Trophoblast cell (in vitro differentiated cells and primary cell): ENCODE data around the gene CLCA2.

Experiments used
- DNase-seq, 2 donors: peaks; one replicate each; pipeline ENCODE4 v3.0.0-alpha.2; 2016
- H2AFZ ChIP-seq: 2 replicates; pipeline ENCODE4 v1.6.1; 2013; ENCODE audit warnings: low read length, moderate library complexity, mild to moderate bottlenecking; ENCODE audit not compliant: insufficient read depth, poor library complexity
- H2AK5ac ChIP-seq: 2 replicates; pipeline ENCODE4 v1.6.1; 2013; ENCODE audit warnings: mild to moderate bottlenecking, low read length
- H2BK120ac ChIP-seq: 2 replicates; pipeline ENCODE4 v1.6.1; 2013; ENCODE audit warnings: low read length, mild to moderate bottlenecking, moderate library complexity; ENCODE audit not compliant: insufficient read depth, poor library complexity
- H2BK12ac ChIP-seq: 2 replicates; pipeline ENCODE4 v1.6.1; 2013; ENCODE audit warnings: mild to moderate bottlenecking, low read length, moderate library complexity
- H2BK5ac ChIP-seq: 2 replicates; pipeline ENCODE4 v1.6.1; 2013; ENCODE audit warnings: low read length, low read depth, moderate library complexity, mild to moderate bottlenecking; ENCODE audit not compliant: poor library complexity
- H3K14ac ChIP-seq: 2 replicates; pipeline ENCODE4 v1.6.1; 2013; ENCODE audit warnings: mild to moderate bottlenecking, low read length
- H3K18ac ChIP-seq: 2 replicates; pipeline ENCODE4 v1.6.1; 2013; ENCODE audit warnings: mild to moderate bottlenecking, low read length
- H3K23ac ChIP-seq: 2 replicates; pipeline ENCODE4 v1.6.1; 2013; ENCODE audit warnings: low read length
- H3K27ac ChIP-seq: 2 replicates; pipeline ENCODE4 v1.5.1; 2013; ENCODE audit warnings: low read depth, mild to moderate bottlenecking, inconsistent platforms, low read length, moderate library complexity
- H3K27me3 ChIP-seq: 2 replicates; pipeline ENCODE4 v1.6.1; 2013; ENCODE audit warnings: inconsistent platforms, mild to moderate bottlenecking, low read length, moderate library complexity; ENCODE audit not compliant: insufficient read depth
- H3K36me3 ChIP-seq, 2 experiments: 1 replicate in 1 of 2; 2 replicates in 1 of 2; pipeline ENCODE4 v1.6.1; 2013; ENCODE audit warnings: low read length in 2 of 2, mild to moderate bottlenecking in 2 of 2, moderate library complexity in 1 of 2; ENCODE audit not compliant: insufficient read depth in 2 of 2, control insufficient read depth in 1 of 2
- H3K4ac ChIP-seq: 2 replicates; pipeline ENCODE4 v1.6.1; 2013; ENCODE audit warnings: low read depth, mild to moderate bottlenecking, low read length, moderate library complexity
- H3K4me1 ChIP-seq, 2 experiments: 1 replicate in 1 of 2; 2 replicates in 1 of 2; pipeline ENCODE4 v1.6.1; 2013; ENCODE audit warnings: low read length in 2 of 2, mild to moderate bottlenecking in 2 of 2, moderate library complexity in 1 of 2; ENCODE audit not compliant: insufficient read depth in 2 of 2, control insufficient read depth in 1 of 2
- H3K4me2 ChIP-seq: 2 replicates; pipeline ENCODE4 v1.6.1; 2013; ENCODE audit warnings: inconsistent platforms, mild to moderate bottlenecking, low read length, moderate library complexity
- H3K4me3 ChIP-seq: 2 replicates; pipeline ENCODE4 v1.5.1; 2013; ENCODE audit warnings: mild to moderate bottlenecking, low read depth, low read length, inconsistent platforms
- H3K79me1 ChIP-seq: one replicate; pipeline ENCODE4 v1.6.1; 2013; ENCODE audit warnings: low read length
- H3K79me2 ChIP-seq: 2 replicates; pipeline ENCODE4 v1.6.1; 2013; ENCODE audit warnings: low read length, mild to moderate bottlenecking; ENCODE audit not compliant: control insufficient read depth, insufficient read depth, poor library complexity
- H3K9ac ChIP-seq: 2 replicates; pipeline ENCODE4 v1.6.1; 2013; ENCODE audit warnings: mild to moderate bottlenecking, low read length
- H3K9me3 ChIP-seq: 2 replicates; pipeline ENCODE4 v1.6.1; 2013; ENCODE audit warnings: low read depth, mild to moderate bottlenecking, control low read depth, inconsistent platforms, low read length; ENCODE audit not compliant: insufficient read depth
- H4K12ac ChIP-seq: 2 replicates; pipeline ENCODE4 v1.6.1; 2013; ENCODE audit warnings: low read depth, mild to moderate bottlenecking, low read length, moderate library complexity
- H4K8ac ChIP-seq: 2 replicates; pipeline ENCODE4 v1.6.1; 2013; ENCODE audit warnings: low read depth, mild to moderate bottlenecking, low read length, moderate library complexity
- H4K91ac ChIP-seq: one replicate; pipeline ENCODE4 v1.6.1; 2013; ENCODE audit warnings: low read depth, mild to moderate bottlenecking, low read length, moderate library complexity
- WGBS: extraction: QIAGEN DNeasy Blood & Tissue Kit; methylation state at CpG from one replicate; pipeline ENCODE4 v1.1.7; 2013; ENCODE audit warnings: missing lambda C conversion rate; ENCODE audit not compliant: insufficient read length, insufficient coverage; ENCODE audit errors: extremely low coverage; 5-methylcytosine and 5-hydroxymethylcytosine counted together

Gene CLCA2

DNA sequence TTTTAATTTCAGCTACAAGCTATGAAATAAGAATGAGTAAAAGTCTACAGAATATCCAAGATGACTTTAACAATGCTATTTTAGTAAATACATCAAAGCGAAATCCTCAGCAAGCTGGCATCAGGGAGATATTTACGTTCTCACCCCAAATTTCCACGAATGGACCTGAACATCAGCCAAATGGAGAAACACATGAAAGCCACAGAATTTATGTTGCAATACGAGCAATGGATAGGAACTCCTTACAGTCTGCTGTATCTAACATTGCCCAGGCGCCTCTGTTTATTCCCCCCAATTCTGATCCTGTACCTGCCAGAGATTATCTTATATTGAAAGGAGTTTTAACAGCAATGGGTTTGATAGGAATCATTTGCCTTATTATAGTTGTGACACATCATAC, 31.1 kb downstream of the CLCA2 start:
- Histone ChIP-seq H2BK12ac (no peak overlapping the region), H3K9me3 (no peaks in the 10 kb centered on the region), H3K14ac (no peak overlapping the region), H3K27me3 (no peaks in the 10 kb centered on the region), H3K27ac (no peak overlapping the region), H2BK120ac (no peak overlapping the region), H3K4me2 (no peak overlapping the region), H3K18ac (no peak overlapping the region), H2AK5ac (no peak overlapping the region), H4K91ac (no peak overlapping the region), H3K23ac (no peak overlapping the region), H2BK5ac (no peak overlapping the region), H3K36me3 (no peaks in the 10 kb centered on the region), H3K79me1 (no peaks in the 10 kb centered on the region), H4K8ac (no peak overlapping the region), H4K12ac (no peak overlapping the region), H3K79me2 (no peaks in the 10 kb centered on the region), H2AFZ (no peak overlapping the region), H3K4me1 (peaks cover 0 to 2% of the 10 kb centered on the region in 2 experiments), H3K4ac (no peak overlapping the region), H3K9ac (no peak overlapping the region), H3K4me3 (no peak overlapping the region)
- no peak for DNase-seq
- no CpG with 5 or more reads among the region's 5 CpGs for WGBS

- H3K14ac ChIP-seq = no peak overlapping the region
- H2BK12ac ChIP-seq = no peak overlapping the region
- H3K9me3 ChIP-seq = no peaks in the 10 kb centered on the region
- H3K9ac ChIP-seq = no peak overlapping the region
- no peak overlapping the region for H3K4ac ChIP-seq
- H4K8ac ChIP-seq = no peak overlapping the region
- H3K4me2 ChIP-seq = no peak overlapping the region
- no peak for DNase-seq
- no peaks in the 10 kb centered on the region for H3K79me1 ChIP-seq
- H4K91ac ChIP-seq = no peak overlapping the region
- no peak overlapping the region for H2BK5ac ChIP-seq
- H2BK120ac ChIP-seq = no peak overlapping the region
- H3K4me1 ChIP-seq = peaks cover 0 to 5% of the 10 kb centered on the region in 2 experiments
- H2AFZ ChIP-seq = no peak overlapping the region
- H3K18ac ChIP-seq = no peak overlapping the region
- no peak overlapping the region for H3K4me3 ChIP-seq
- WGBS = no CpG with 5 or more reads among the region's 1 CpG
- H3K79me2 ChIP-seq = no peaks in the 10 kb centered on the region
- H2AK5ac ChIP-seq = no peak overlapping the region
- H4K12ac ChIP-seq = no peak overlapping the region
- H3K27me3 ChIP-seq = no peaks in the 10 kb centered on the region
- H3K36me3 ChIP-seq = no peaks in the 10 kb centered on the region
- H3K23ac ChIP-seq = no peak overlapping the region
- no peak overlapping the region for H3K27ac ChIP-seq
These were observed 37.0 kb downstream of the CLCA2 start for GRCh38 chr1:86460998-86461397.

DNA sequence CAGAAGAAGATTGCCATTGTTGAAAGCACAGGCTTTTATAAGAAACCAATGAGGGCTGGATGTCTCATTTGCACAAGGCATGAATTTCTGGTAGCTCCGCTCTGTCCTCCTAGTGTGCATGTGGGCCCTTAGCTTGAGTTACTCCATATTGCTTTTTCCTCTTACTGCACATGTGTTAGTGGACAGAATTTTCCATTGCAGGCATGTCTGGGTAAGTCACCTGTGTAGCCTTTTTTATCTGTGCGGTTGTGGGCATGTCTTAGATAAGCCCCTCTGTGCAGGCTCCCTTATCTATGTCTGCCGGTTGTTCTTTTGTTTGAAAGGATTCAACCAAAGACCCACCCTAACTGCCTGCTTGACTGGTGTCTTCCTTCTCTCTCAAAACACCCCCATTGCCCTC, 37.5 kb downstream of the CLCA2 start:
- Histone ChIP-seq H3K4ac (no peak overlapping the region), H3K4me1 (peaks cover 0 to 5% of the 10 kb centered on the region in 2 experiments), H3K27me3 (no peaks in the 10 kb centered on the region), H3K36me3 (no peaks in the 10 kb centered on the region), H3K79me1 (no peaks in the 10 kb centered on the region), H2BK5ac (no peak overlapping the region), H2BK12ac (no peak overlapping the region), H4K91ac (no peak overlapping the region), H3K23ac (no peak overlapping the region), H3K4me2 (no peak overlapping the region), H4K8ac (no peak overlapping the region), H3K27ac (no peak overlapping the region), H4K12ac (no peak overlapping the region), H3K18ac (no peak overlapping the region), H3K9ac (no peak overlapping the region), H3K4me3 (no peak overlapping the region), H2AK5ac (no peak overlapping the region), H3K9me3 (no peaks in the 10 kb centered on the region), H2AFZ (no peak overlapping the region), H3K79me2 (no peaks in the 10 kb centered on the region), H3K14ac (no peak overlapping the region), H2BK120ac (no peak overlapping the region)
- no CpG with 5 or more reads among the region's 3 CpGs for WGBS
- DNase-seq = no peak

DNA sequence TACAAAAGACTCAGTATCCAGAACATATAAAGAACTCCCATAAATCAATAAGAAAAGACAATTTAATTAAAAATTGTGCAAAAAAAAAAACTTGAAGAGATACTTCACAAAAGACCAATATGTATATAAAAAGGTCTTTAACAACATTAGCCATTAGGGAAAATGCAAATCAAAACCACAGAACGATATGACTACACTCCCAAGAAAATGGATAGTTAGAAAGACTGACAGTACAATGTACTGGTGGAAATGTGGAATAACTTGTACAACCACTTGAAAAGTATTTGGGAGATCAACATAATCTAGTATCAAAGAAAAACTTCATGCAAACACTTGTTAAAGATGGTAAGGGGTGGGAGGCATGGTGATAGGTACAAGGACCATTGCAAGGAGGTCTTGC, 40.8 kb downstream of the CLCA2 start:
- Histone ChIP-seq H2BK5ac (no peak overlapping the region), H3K9ac (no peak overlapping the region), H2AFZ (no peak overlapping the region), H4K91ac (no peak overlapping the region), H2BK12ac (no peak overlapping the region), H3K18ac (no peak overlapping the region), H2AK5ac (no peak overlapping the region), H3K4ac (no peak overlapping the region), H3K4me1 (peaks cover 0 to 5% of the 10 kb centered on the region in 2 experiments), H3K4me2 (no peak overlapping the region), H4K8ac (no peak overlapping the region), H3K14ac (no peak overlapping the region), H4K12ac (no peak overlapping the region), H3K79me2 (no peaks in the 10 kb centered on the region), H3K27ac (no peak overlapping the region), H3K4me3 (no peak overlapping the region), H3K9me3 (no peaks in the 10 kb centered on the region), H3K79me1 (no peaks in the 10 kb centered on the region), H3K23ac (no peak overlapping the region), H3K27me3 (no peaks in the 10 kb centered on the region), H3K36me3 (no peaks in the 10 kb centered on the region), H2BK120ac (no peak overlapping the region)
- no CpG with 5 or more reads among the region's 1 CpG for WGBS
- peak in 1 of 2 donors; percentile 28 for DNase-seq
